DOHH2 (cell line): ENCODE results near the gene PTPN14.

Experiments used
- H3F3A ChIP-seq: fragments of 200-600 bp; sonication (generic), shearing (Covaris generic); 2 replicates; pipeline ENCODE4 v1.6.0; 2016; ENCODE audit warnings: antibody characterized with exemption, mild to moderate bottlenecking; ENCODE audit not compliant: control insufficient read depth, insufficient read depth
- H3K27ac ChIP-seq: fragments of 200-600 bp; sonication (generic); 2 replicates; pipeline ENCODE4 v1.5.1; 2014; ENCODE audit warnings: low read depth, mild to moderate bottlenecking, low read length, moderate library complexity
- H3K27me3 ChIP-seq: fragments of 200-600 bp; sonication (generic); 2 replicates; pipeline ENCODE4 v1.6.1; 2014; ENCODE audit warnings: mild to moderate bottlenecking, low read length, mixed read lengths; ENCODE audit not compliant: control insufficient read depth
- H3K36me3 ChIP-seq: fragments of 200-600 bp; sonication (generic); 2 replicates; pipeline ENCODE4 v1.6.1; 2014; ENCODE audit warnings: mild to moderate bottlenecking, low read length, moderate library complexity, mixed read lengths; ENCODE audit not compliant: control insufficient read depth
- H3K4me1 ChIP-seq: fragments of 200-600 bp; sonication (generic); 2 replicates; pipeline ENCODE4 v1.6.1; 2014; ENCODE audit warnings: mild to moderate bottlenecking, low read length, mixed read lengths; ENCODE audit not compliant: control insufficient read depth
- H3K4me2 ChIP-seq: fragments of 200-600 bp; sonication (generic); 2 replicates; pipeline ENCODE4 v1.6.0; 2014; ENCODE audit warnings: mild to moderate bottlenecking, low read length, moderate library complexity
- H3K4me3 ChIP-seq: fragments of 200-600 bp; sonication (generic); 2 replicates; pipeline ENCODE4 v1.5.1; 2014; ENCODE audit warnings: mild to moderate bottlenecking, low read length, mixed read lengths
- H3K79me2 ChIP-seq: fragments of 200-600 bp; sonication (generic); 2 replicates; pipeline ENCODE4 v1.6.1; 2014; ENCODE audit warnings: mild to moderate bottlenecking, low read length, mixed read lengths; ENCODE audit not compliant: control insufficient read depth
- H3K9me2 ChIP-seq: fragments of 200-600 bp; sonication (generic); replicated peaks from 2 replicates; pipeline ENCODE4 v1.6.1; 2014; ENCODE audit warnings: mild to moderate bottlenecking, low read length, mixed read lengths; ENCODE audit not compliant: control insufficient read depth
- H3K9me3 ChIP-seq: fragments of 200-600 bp; sonication (generic); 2 replicates; pipeline ENCODE4 v1.6.1; 2014; ENCODE audit warnings: antibody characterized with exemption, low read length, mixed read lengths; ENCODE audit not compliant: control insufficient read depth, insufficient read depth
- H4K20me1 ChIP-seq: fragments of 200-600 bp; sonication (generic); 2 replicates; pipeline ENCODE4 v1.6.0; 2014; ENCODE audit warnings: low read depth, mild to moderate bottlenecking, antibody characterized with exemption, low read length, moderate library complexity; ENCODE audit not compliant: control insufficient read depth, insufficient read depth
- EZH2phosphoT487 ChIP-seq: fragments of 200-600 bp; sonication (generic); IDR thresholded peaks from 2 replicates; pipeline ENCODE4 v1.6.1; 2017; ENCODE audit warnings: borderline replicate concordance, mild to moderate bottlenecking, antibody characterized with exemption, low read length, moderate library complexity, mixed read lengths
- TF ChIP-seq, protein P1 (sequence below): fragments of 200-600 bp; sonication (generic); IDR thresholded peaks from one replicate; pipeline ENCODE4 v1.5.1; 2014; ENCODE audit warnings: antibody characterized with exemption, mild to moderate bottlenecking, low read depth, low read length; ENCODE audit not compliant: poor library complexity, severe bottlenecking

PTPN14 gene

DNA sequence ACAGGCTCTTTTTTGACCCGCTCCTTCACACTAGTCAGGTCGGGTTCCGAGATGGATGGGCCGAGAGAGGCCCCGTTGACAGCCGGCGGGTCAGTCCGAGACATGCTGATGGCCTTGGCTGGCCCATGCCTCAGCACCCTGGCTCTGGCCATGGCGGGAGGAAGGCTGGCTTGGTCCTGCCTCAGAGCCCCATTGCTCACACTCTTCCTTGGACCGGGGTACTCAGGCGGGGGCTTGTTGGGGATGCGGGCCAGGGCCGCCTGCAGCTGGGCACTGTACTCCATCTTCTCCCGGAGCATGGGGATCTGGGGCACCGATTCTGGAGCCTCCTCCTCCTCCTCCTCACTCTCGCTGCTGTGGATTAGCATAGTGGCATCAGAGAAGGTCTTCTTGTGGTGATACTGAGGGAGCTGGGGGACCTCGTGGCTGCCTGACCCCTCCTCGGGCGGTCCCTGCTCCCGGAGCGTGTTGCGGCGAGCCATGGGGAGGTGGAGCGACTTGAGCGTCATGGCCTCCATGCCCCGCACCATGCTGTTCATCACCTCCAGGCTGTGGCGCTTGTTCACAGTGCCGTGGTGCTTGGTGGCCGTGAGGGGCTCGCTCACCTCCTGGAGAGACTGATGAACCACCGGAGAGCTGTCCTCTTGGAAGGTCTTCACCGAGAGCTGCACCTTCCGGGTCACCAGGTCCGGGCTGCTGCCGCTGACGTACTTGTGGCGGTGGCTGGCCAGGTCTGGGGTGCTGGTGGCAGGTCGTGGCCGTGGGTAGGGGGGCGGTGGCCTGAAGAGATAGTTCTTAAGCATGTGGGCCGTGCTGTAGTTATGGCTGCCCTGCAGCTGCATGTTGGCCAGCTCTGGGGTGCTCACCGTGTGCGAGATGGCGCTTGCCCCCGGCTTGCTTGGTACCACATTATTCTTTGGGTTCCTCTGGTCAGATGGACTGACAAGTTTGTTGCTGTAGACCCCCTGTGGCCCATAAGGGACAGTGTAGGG lies 167.7 kb downstream of the PTPN14 start:
- no peaks in the 10 kb centered on the region for H3K36me3 ChIP-seq
- TF ChIP-seq EZH2phosphoT487 = no peak
- TF ChIP-seq, protein P1, sequence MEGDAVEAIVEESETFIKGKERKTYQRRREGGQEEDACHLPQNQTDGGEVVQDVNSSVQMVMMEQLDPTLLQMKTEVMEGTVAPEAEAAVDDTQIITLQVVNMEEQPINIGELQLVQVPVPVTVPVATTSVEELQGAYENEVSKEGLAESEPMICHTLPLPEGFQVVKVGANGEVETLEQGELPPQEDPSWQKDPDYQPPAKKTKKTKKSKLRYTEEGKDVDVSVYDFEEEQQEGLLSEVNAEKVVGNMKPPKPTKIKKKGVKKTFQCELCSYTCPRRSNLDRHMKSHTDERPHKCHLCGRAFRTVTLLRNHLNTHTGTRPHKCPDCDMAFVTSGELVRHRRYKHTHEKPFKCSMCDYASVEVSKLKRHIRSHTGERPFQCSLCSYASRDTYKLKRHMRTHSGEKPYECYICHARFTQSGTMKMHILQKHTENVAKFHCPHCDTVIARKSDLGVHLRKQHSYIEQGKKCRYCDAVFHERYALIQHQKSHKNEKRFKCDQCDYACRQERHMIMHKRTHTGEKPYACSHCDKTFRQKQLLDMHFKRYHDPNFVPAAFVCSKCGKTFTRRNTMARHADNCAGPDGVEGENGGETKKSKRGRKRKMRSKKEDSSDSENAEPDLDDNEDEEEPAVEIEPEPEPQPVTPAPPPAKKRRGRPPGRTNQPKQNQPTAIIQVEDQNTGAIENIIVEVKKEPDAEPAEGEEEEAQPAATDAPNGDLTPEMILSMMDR = no peak
- no peaks in the 10 kb centered on the region for H3K79me2 ChIP-seq
- no peaks in the 10 kb centered on the region for H3K9me2 ChIP-seq
- no peaks in the 10 kb centered on the region for H4K20me1 ChIP-seq
- no peaks in the 10 kb centered on the region for H3F3A ChIP-seq
- no peaks in the 10 kb centered on the region for H3K9me3 ChIP-seq
- H3K4me2 ChIP-seq = no peak overlapping the region
- H3K4me3 ChIP-seq = no peak overlapping the region
- no peaks in the 10 kb centered on the region for H3K4me1 ChIP-seq
- H3K27ac ChIP-seq = no peak overlapping the region
- no peaks in the 10 kb centered on the region for H3K27me3 ChIP-seq

DNA sequence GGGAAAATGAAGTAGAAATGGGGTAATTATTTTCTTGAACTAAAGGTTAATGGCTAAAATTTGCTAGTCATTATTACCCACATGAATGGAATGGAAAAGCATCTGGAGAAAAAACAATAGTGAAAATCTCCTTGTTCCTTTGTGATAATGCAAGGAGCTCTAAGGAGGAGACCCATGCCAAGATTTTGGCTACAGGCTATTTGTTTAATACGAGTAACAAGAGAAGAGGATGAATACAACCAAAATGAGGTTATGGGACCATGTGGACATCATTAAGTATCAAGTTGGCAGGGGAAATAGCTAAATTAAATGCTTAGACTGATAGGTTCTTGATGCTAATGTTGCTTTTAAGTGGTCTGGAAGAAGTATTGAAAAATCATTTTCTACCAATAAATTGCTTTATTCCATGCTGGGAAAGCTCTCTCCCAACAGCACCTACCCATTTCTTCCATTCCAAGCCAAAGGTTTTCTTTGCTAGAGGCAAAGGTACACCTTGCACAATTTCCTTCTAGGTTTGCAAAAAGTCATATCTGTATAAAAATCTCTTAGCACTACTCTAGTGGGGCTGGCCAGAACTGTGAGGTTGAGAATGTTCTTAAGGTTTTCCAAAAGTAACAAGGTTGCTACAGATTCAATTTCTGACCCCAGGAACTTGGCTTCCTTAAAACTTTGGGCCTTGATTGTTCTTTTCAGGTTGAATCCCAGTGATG lies 170.3 kb downstream of the PTPN14 start:
- Histone ChIP-seq H3K36me3 (no peaks in the 10 kb centered on the region), H3K9me3 (no peaks in the 10 kb centered on the region), H3F3A (no peaks in the 10 kb centered on the region), H3K27ac (no peak overlapping the region), H3K79me2 (no peaks in the 10 kb centered on the region), H3K9me2 (no peaks in the 10 kb centered on the region), H4K20me1 (no peaks in the 10 kb centered on the region), H3K27me3 (no peaks in the 10 kb centered on the region), H3K4me2 (no peak overlapping the region), H3K4me3 (no peak overlapping the region), H3K4me1 (no peaks in the 10 kb centered on the region)
- TF ChIP-seq, protein P1 = no peak
- no peak for TF ChIP-seq EZH2phosphoT487

DNA sequence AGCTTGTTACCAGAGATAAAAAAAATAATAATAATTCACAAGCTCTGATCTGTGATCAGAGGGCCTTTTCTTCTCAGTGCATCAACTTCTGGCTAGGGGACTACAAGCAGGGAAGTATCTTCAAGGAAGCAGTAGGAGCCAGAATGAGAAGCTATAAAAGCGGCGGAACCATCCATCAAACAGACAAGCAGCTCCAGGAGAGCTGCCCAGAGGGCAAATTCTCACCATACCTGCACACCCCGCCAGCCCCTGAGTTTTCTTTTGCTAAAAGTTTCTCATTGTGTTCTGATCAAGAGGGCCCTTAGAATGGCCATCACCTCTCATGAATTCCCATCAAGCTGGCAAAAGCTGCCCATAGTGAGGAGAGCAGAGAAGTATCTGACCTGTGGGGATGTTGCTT lies 171.0 kb downstream of the PTPN14 start:
- no peaks in the 10 kb centered on the region for H3K9me2 ChIP-seq
- H3K36me3 ChIP-seq = no peaks in the 10 kb centered on the region
- H4K20me1 ChIP-seq = no peaks in the 10 kb centered on the region
- no peak overlapping the region for H3K4me3 ChIP-seq
- no peak overlapping the region for H3K4me2 ChIP-seq
- no peaks in the 10 kb centered on the region for H3K79me2 ChIP-seq
- H3K27ac ChIP-seq = no peak overlapping the region
- no peaks in the 10 kb centered on the region for H3K4me1 ChIP-seq
- no peak for TF ChIP-seq EZH2phosphoT487
- TF ChIP-seq, protein P1 = no peak
- no peaks in the 10 kb centered on the region for H3K27me3 ChIP-seq
- no peaks in the 10 kb centered on the region for H3K9me3 ChIP-seq
- no peaks in the 10 kb centered on the region for H3F3A ChIP-seq
